VCaP (cell line): ENCODE results near the gene RABGAP1L.
A peak's percentile ranks its signal among the peaks of the same experiment; 100 is the strongest.

Source experiments
- H3K27ac ChIP-seq: fragments of 450-650 bp; 2 replicates; pipeline ENCODE4 v1.5.1; 2017
- TF ChIP-seq, protein P1 (sequence below): fragments of 450-650 bp; conservative IDR thresholded peaks from 2 replicates; pipeline ENCODE4 v1.5.1; 2017; ENCODE audit warnings: mild to moderate bottlenecking, moderate library complexity

The RABGAP1L gene

GRCh38 chr1:174975764-174976163 lies 816.4 kb downstream of the RABGAP1L start:
- TF ChIP-seq, protein P1, sequence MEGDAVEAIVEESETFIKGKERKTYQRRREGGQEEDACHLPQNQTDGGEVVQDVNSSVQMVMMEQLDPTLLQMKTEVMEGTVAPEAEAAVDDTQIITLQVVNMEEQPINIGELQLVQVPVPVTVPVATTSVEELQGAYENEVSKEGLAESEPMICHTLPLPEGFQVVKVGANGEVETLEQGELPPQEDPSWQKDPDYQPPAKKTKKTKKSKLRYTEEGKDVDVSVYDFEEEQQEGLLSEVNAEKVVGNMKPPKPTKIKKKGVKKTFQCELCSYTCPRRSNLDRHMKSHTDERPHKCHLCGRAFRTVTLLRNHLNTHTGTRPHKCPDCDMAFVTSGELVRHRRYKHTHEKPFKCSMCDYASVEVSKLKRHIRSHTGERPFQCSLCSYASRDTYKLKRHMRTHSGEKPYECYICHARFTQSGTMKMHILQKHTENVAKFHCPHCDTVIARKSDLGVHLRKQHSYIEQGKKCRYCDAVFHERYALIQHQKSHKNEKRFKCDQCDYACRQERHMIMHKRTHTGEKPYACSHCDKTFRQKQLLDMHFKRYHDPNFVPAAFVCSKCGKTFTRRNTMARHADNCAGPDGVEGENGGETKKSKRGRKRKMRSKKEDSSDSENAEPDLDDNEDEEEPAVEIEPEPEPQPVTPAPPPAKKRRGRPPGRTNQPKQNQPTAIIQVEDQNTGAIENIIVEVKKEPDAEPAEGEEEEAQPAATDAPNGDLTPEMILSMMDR, result no peak
- H3K27ac ChIP-seq, result no peak overlapping the region

- no peak overlapping the region for H3K27ac ChIP-seq
- TF ChIP-seq, protein P1, result no peak
Observed at GRCh38 chr1:174976436-174977108, 817.3 kb downstream of the RABGAP1L start.

DNA sequence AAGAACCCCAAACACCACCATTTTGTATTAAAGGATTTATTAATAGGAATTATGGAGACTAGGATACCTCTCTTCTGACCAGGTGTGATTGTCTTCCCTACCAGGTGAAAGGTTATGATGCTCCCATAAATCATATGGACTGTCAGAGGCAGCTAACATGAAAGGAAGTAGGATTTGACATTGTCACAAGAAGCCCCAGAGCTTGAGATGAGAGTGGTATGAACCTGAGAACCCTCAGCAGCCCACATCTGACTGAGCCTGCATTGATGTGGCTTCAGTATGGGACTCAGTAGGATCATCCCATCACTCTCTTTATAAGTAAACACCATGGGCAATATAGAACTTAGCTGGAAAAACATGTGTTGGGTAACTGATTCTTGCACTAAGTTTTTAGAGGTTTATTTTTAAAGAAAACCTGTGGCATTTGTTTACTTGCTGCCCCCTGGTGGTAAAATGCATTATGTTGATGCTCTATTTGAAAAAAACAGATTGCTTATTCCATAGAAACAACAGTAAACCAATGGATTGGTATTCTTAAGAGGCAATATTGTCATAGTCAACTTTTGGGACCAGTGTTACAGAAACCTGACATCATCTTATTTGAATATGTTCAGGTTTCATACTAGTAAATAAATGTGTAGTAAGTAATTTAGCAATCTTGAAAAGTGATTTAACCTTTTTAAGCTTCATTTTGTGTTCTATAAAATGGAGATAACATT lies 823.8 kb downstream of the RABGAP1L start:
- TF ChIP-seq, protein P1, result peak; percentile 76
- no peak overlapping the region for H3K27ac ChIP-seq

GRCh38 chr1:174984952-174985351 lies 825.6 kb downstream of the RABGAP1L start:
- TF ChIP-seq, protein P1, result no peak
- no peak overlapping the region for H3K27ac ChIP-seq

- TF ChIP-seq, protein P1, result no peak
- H3K27ac ChIP-seq, result no peak overlapping the region
Observed at GRCh38 chr1:174988539-174988938, 829.2 kb downstream of the RABGAP1L start.

- TF ChIP-seq, protein P1, result no peak
- H3K27ac ChIP-seq, result no peak overlapping the region
Observed at GRCh38 chr1:174988986-174989385, 829.7 kb downstream of the RABGAP1L start.

DNA sequence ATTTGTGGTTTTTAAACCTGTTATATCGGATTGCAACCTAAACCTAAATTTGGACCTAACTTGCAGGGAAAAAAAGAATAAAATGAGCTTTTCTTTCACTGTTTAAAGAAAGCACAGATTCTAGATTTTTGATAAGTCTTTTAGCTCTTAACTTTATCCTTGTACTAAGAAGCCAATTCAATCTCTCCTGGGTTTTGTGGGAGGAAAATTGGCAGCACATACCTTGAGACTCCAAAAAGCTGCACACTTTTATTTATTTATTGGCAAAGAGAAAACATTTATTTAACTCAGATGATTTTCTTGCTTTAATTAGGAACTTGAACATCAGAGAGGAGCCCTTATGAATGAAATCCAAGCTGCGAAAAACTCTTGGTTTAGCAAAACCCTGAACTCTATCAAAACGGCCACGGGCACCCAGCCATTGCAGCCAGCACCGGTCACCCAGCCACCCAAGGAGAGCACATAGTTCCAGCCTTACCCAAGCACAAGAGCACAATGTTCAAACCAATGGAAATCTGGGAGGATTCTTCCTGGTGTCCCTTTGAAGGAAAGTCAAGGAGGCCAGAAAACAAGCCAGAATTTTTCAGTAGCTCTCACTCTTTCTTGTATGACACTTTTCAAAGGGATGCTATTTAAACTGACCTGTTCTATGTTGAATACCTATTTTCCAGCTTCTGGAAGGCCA lies 830.4 kb downstream of the RABGAP1L start:
- H3K27ac ChIP-seq, result peak overlapping the region; percentile 67
- TF ChIP-seq, protein P1, result no peak
